Suppressor macrophage (primary cell): Measurements from ENCODE around the gene TRIM13.
"Not testable (repeated sequence)": the region's sequence is repeated elsewhere in the genome, so short reads cannot be mapped to it uniquely, and the experiment has no call there.

Experiments
- DNase-seq, 4 experiments: peaks; one replicate each; pipeline ENCODE4 v3.0.0-alpha.2; 2020 to 2022
- total RNA-seq, 17 experiments: gene quantifications; one replicate each; lab custom pipeline; 2026; ENCODE audit warnings: mixed read lengths in 6 of 17, inconsistent platforms in 3 of 17; lab: John Stamatoyannopoulos, UW

Gene TRIM13
- 11.9 to 43.9 (median 27.5) reads per million in 17 experiments for total RNA-seq

- DNase-seq: peak; percentile 87 to 94 (median 91)
Measured at GRCh38 chr13:49996951-49997895, at the start of gene TRIM13. Gene TRIM13 (plus strand): TSS chr13:49997042. CDS start chr13:50011941, 14,899 bp downstream.

GRCh38 chr13:49948777-49949270 lies 48.0 kb upstream of the TRIM13 start:
- DNase-seq: not testable (repeated sequence)

GRCh38 chr13:49951754-49952535 lies 44.9 kb upstream of the TRIM13 start:
- no peak for DNase-seq

- DNase-seq: no peak
Measured at GRCh38 chr13:49953560-49953959, 43.3 kb upstream of the TRIM13 start.

- DNase-seq: no peak
Measured at GRCh38 chr13:49954674-49955455, 42.0 kb upstream of the TRIM13 start.

GRCh38 chr13:49956131-49956530 lies 40.7 kb upstream of the TRIM13 start:
- peak in 3 of 4 experiments; percentile 31 to 40 (median 37) for DNase-seq

GRCh38 chr13:49958321-49958720 lies 38.5 kb upstream of the TRIM13 start:
- no peak for DNase-seq

- no peak for DNase-seq
Measured at GRCh38 chr13:49967456-49967855, 29.4 kb upstream of the TRIM13 start.

- DNase-seq: no peak
Measured at GRCh38 chr13:49972709-49973108, 24.1 kb upstream of the TRIM13 start.

- DNase-seq: no peak
Measured at GRCh38 chr13:49975826-49976225, 21.0 kb upstream of the TRIM13 start.

GRCh38 chr13:49976314-49977258 lies 20.3 kb upstream of the TRIM13 start:
- peak; percentile 81 to 90 (median 84) for DNase-seq

GRCh38 chr13:49977992-49978391 lies 18.9 kb upstream of the TRIM13 start:
- DNase-seq: peak in 3 of 4 experiments; percentile 5 to 21 (median 7)

GRCh38 chr13:49980266-49980665 lies 16.6 kb upstream of the TRIM13 start:
- DNase-seq: no peak

- DNase-seq: no peak
Measured at GRCh38 chr13:49985129-49985528, 11.7 kb upstream of the TRIM13 start.

GRCh38 chr13:49986471-49986870 lies 10.4 kb upstream of the TRIM13 start:
- no peak for DNase-seq

- DNase-seq: not testable (repeated sequence)
Measured at GRCh38 chr13:49990612-49991011, 6.2 kb upstream of the TRIM13 start.

- DNase-seq: no peak
Measured at GRCh38 chr13:49993111-49993510, 3.7 kb upstream of the TRIM13 start.

GRCh38 chr13:49993666-49994065 lies 3.2 kb upstream of the TRIM13 start:
- no peak for DNase-seq

GRCh38 chr13:49995625-49996101 lies 1.2 kb upstream of the TRIM13 start:
- peak; percentile 21 to 54 (median 44) for DNase-seq

- peak; percentile 94 to 98 (median 96) for DNase-seq
Measured at GRCh38 chr13:49996161-49996915, 504 bp upstream of the TRIM13 start.
